ENCODE data around the gene CT45A5.
"Not testable (repeated sequence)": the region's sequence is repeated elsewhere in the genome, so short reads cannot be mapped to it uniquely, and the experiment has no call there.

- TF ChIP-seq CTCF (conservative IDR thresholded peaks at IDR 0.05; ENCODE audit: low read depth, low read length); SMC3 (IDR thresholded peaks at IDR 0.05; ENCODE audit: low read depth, low read length); POLR2A (IDR thresholded peaks at IDR 0.05; ENCODE audit: low read depth, low read length); MXI1 (IDR thresholded peaks at IDR 0.05; ENCODE audit: borderline replicate concordance, low read depth, low read length); CEBPB (IDR thresholded peaks at IDR 0.05; ENCODE audit: low read depth, low read length); MAZ (IDR thresholded peaks at IDR 0.05; ENCODE audit: borderline replicate concordance, low read depth, low read length); CHD1 (IDR thresholded peaks at IDR 0.05; ENCODE audit: low read depth, low read length); RAD21 (IDR thresholded peaks at IDR 0.05; ENCODE audit: low read length); BHLHE40 (IDR thresholded peaks at IDR 0.05; ENCODE audit: low read depth, low read length); RFX5 (IDR thresholded peaks at IDR 0.05; ENCODE audit: low read depth, low read length); RCOR1 (IDR thresholded peaks at IDR 0.05; ENCODE audit: insufficient replicate concordance, low read length): not testable (repeated sequence)
- TF ChIP-seq, protein P1, sequence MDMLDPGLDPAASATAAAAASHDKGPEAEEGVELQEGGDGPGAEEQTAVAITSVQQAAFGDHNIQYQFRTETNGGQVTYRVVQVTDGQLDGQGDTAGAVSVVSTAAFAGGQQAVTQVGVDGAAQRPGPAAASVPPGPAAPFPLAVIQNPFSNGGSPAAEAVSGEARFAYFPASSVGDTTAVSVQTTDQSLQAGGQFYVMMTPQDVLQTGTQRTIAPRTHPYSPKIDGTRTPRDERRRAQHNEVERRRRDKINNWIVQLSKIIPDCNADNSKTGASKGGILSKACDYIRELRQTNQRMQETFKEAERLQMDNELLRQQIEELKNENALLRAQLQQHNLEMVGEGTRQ (IDR thresholded peaks at IDR 0.05; ENCODE audit: low read depth, low read length) = not testable (repeated sequence)
- TF ChIP-seq, protein P2, sequence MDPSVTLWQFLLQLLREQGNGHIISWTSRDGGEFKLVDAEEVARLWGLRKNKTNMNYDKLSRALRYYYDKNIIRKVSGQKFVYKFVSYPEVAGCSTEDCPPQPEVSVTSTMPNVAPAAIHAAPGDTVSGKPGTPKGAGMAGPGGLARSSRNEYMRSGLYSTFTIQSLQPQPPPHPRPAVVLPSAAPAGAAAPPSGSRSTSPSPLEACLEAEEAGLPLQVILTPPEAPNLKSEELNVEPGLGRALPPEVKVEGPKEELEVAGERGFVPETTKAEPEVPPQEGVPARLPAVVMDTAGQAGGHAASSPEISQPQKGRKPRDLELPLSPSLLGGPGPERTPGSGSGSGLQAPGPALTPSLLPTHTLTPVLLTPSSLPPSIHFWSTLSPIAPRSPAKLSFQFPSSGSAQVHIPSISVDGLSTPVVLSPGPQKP (IDR thresholded peaks at IDR 0.05; ENCODE audit: borderline replicate concordance, low read depth, low read length) = not testable (repeated sequence)
Measured at GRCh38 chrX:135802687-135803086, 17.4 kb upstream of the CT45A5 start, which contains the start of gene CT45A6.

Data from IMR-90 (cell line).